ENCODE measurements around the gene PRDM2. TPM values are rescaled to one million over a fixed set of nuclear protein-coding genes. Genes with fewer than 3 reads are reported as not detected.
A peak's percentile ranks its signal among the peaks of the same experiment; 100 is the strongest.

PRDM2 gene
- total and polyA plus RNA-seq, 2 experiments from 2014 or later = 11.5 to 18.6 TPM

- H3K27ac ChIP-seq = no peak overlapping the region
- H3K4me1 ChIP-seq (ENCODE audit: insufficient read depth) = peaks cover 38% of the 10 kb centered on the region
- H3K27me3 ChIP-seq = no peaks in the 10 kb centered on the region
- H3K9me2 ChIP-seq (replicated peaks; ENCODE audit: insufficient read depth) = no peaks in the 10 kb centered on the region
- H3K4me3 ChIP-seq = no peak overlapping the region
- H3K9me3 ChIP-seq (ENCODE audit: low read depth) = no peaks in the 10 kb centered on the region
- no peak overlapping the region for H3K4me2 ChIP-seq
- TF ChIP-seq EZH2phosphoT487 (IDR thresholded peaks at IDR 0.05; ENCODE audit: low read depth, severe bottlenecking, unreplicated experiment) (no peak), EZH2 (IDR thresholded peaks at IDR 0.05; ENCODE audit: borderline replicate concordance) (no peak)
- TF ChIP-seq, protein P1, sequence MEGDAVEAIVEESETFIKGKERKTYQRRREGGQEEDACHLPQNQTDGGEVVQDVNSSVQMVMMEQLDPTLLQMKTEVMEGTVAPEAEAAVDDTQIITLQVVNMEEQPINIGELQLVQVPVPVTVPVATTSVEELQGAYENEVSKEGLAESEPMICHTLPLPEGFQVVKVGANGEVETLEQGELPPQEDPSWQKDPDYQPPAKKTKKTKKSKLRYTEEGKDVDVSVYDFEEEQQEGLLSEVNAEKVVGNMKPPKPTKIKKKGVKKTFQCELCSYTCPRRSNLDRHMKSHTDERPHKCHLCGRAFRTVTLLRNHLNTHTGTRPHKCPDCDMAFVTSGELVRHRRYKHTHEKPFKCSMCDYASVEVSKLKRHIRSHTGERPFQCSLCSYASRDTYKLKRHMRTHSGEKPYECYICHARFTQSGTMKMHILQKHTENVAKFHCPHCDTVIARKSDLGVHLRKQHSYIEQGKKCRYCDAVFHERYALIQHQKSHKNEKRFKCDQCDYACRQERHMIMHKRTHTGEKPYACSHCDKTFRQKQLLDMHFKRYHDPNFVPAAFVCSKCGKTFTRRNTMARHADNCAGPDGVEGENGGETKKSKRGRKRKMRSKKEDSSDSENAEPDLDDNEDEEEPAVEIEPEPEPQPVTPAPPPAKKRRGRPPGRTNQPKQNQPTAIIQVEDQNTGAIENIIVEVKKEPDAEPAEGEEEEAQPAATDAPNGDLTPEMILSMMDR (IDR thresholded peaks at IDR 0.05; ENCODE audit: poor library complexity) = no peak
- no peaks in the 10 kb centered on the region for H3K36me3 ChIP-seq (replicated peaks; ENCODE audit: insufficient read depth, low read depth)
- H3K79me2 ChIP-seq = peaks cover 96% of the 10 kb centered on the region
- 91% methylated on average over 6 of the region's 6 CpGs for WGBS (ENCODE audit: low lambda C conversion rate, missing lambda C conversion rate)
- no peak overlapping the region for H2AFZ ChIP-seq
- peaks cover 67% of the 10 kb centered on the region for H4K20me1 ChIP-seq (ENCODE audit: insufficient read depth, poor library complexity, severe bottlenecking)
- no peak for DNase-seq (ENCODE audit: low spot score)
These were observed 54.6 kb downstream of the PRDM2 start for GRCh38 chr1:13754510-13755103.

GRCh38 chr1:13756557-13757315, 56.7 kb downstream of the PRDM2 start:
- Histone ChIP-seq H3K9me3 (ENCODE audit: low read depth) (no peaks in the 10 kb centered on the region), H3K36me3 (replicated peaks; ENCODE audit: insufficient read depth, low read depth) (no peaks in the 10 kb centered on the region), H3K27me3 (no peaks in the 10 kb centered on the region), H2AFZ (no peak overlapping the region), H3K4me2 (peak overlapping the region; percentile 27), H3K4me3 (no peak overlapping the region), H3K27ac (no peak overlapping the region), H3K4me1 (ENCODE audit: insufficient read depth) (peaks cover 30% of the 10 kb centered on the region), H3K9me2 (replicated peaks; ENCODE audit: insufficient read depth) (no peaks in the 10 kb centered on the region), H4K20me1 (ENCODE audit: insufficient read depth, poor library complexity, severe bottlenecking) (peaks cover 73% of the 10 kb centered on the region), H3K79me2 (peaks cover 97% of the 10 kb centered on the region)
- no peak for DNase-seq (ENCODE audit: low spot score)
- TF ChIP-seq EZH2phosphoT487 (IDR thresholded peaks at IDR 0.05; ENCODE audit: low read depth, severe bottlenecking, unreplicated experiment) = no peak
- TF ChIP-seq, protein P1 (IDR thresholded peaks at IDR 0.05; ENCODE audit: poor library complexity) = no peak
- no peak for TF ChIP-seq EZH2 (IDR thresholded peaks at IDR 0.05; ENCODE audit: borderline replicate concordance)
- WGBS (ENCODE audit: low lambda C conversion rate, missing lambda C conversion rate) = 72% methylated on average over 4 of the region's 4 CpGs

DNA sequence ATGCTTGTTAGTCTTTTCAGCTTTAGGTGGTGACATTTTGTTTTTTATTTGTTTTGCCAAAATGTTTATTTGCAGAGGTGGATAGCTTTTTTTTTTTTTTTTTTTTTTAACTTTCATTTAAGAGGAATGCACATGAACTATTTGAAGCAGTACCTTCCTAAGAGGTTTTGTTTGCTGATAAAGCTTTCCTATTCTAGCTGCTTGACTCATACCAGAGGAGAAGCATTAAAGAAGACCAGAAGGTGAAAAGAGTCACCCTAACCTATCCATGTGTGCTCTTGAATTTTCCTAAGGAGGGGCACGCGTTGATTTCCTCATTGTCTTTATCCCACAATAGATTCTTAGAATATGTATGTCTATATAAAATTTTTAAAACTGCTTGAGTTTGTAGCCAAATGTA, 57.7 kb downstream of the PRDM2 start:
- peaks cover 73% of the 10 kb centered on the region for H4K20me1 ChIP-seq (ENCODE audit: insufficient read depth, poor library complexity, severe bottlenecking)
- TF ChIP-seq, protein P1 (IDR thresholded peaks at IDR 0.05; ENCODE audit: poor library complexity) = no peak
- TF ChIP-seq EZH2 (IDR thresholded peaks at IDR 0.05; ENCODE audit: borderline replicate concordance) = no peak
- TF ChIP-seq EZH2phosphoT487 (IDR thresholded peaks at IDR 0.05; ENCODE audit: low read depth, severe bottlenecking, unreplicated experiment) = no peak
- 92% methylated on average over 2 of the region's 2 CpGs for WGBS (ENCODE audit: low lambda C conversion rate, missing lambda C conversion rate)
- H3K4me2 ChIP-seq = peak overlapping the region; percentile 48
- peaks cover 25% of the 10 kb centered on the region for H3K4me1 ChIP-seq (ENCODE audit: insufficient read depth)
- H3K9me2 ChIP-seq (replicated peaks; ENCODE audit: insufficient read depth) = no peaks in the 10 kb centered on the region
- no peak overlapping the region for H3K4me3 ChIP-seq
- no peak for DNase-seq (ENCODE audit: low spot score)
- H2AFZ ChIP-seq = no peak overlapping the region
- peaks cover 97% of the 10 kb centered on the region for H3K79me2 ChIP-seq
- H3K27ac ChIP-seq = peak overlapping the region; percentile 16
- H3K36me3 ChIP-seq (replicated peaks; ENCODE audit: insufficient read depth, low read depth) = no peaks in the 10 kb centered on the region
- H3K9me3 ChIP-seq (ENCODE audit: low read depth) = no peaks in the 10 kb centered on the region
- no peaks in the 10 kb centered on the region for H3K27me3 ChIP-seq
